ENCODE data around the gene CYP1B1.
"Not testable (repeated sequence)": the region's sequence is repeated elsewhere in the genome, so short reads cannot be mapped to it uniquely, and the experiment has no call there.

The CYP1B1 gene

DNA sequence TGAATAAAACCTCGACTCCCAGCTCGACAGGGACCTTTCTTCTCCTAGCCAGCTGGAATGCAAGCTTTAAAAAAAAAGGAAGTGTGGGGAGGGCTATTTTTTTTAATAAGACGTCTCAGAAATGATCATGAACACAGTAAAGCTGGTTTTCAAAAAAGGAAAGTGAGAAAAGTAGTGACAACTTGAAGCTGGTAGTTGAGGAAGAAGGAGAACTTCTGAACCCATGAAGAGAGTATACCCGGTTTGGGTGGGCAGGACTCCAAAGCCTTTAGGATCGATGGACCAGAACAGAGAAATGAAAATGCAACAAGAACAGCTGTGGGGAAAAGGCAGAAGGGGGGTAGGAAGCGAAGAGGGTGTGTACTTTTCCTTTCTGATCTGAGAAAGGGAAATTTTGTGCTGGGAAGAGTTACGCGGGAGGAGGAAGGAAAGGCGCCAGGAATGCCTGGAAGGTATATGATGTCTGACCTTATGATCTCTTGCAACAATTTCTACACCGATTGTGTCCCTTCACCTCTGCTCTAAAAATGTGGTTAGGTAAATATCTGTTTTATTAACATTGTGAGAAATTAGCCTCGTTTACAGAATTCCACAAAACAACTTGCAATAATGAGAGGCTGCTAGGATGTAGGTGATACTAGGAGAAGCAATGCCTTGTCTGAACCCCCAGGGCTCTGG is 22.6 kb upstream of the CYP1B1 start:
- no peak for DNase-seq (ENCODE audit: low read depth in 2 of 2)

GRCh38 chr2:38097988-38098385 is 22.0 kb upstream of the CYP1B1 start:
- no peak for DNase-seq (ENCODE audit: low read depth in 2 of 2)

DNA sequence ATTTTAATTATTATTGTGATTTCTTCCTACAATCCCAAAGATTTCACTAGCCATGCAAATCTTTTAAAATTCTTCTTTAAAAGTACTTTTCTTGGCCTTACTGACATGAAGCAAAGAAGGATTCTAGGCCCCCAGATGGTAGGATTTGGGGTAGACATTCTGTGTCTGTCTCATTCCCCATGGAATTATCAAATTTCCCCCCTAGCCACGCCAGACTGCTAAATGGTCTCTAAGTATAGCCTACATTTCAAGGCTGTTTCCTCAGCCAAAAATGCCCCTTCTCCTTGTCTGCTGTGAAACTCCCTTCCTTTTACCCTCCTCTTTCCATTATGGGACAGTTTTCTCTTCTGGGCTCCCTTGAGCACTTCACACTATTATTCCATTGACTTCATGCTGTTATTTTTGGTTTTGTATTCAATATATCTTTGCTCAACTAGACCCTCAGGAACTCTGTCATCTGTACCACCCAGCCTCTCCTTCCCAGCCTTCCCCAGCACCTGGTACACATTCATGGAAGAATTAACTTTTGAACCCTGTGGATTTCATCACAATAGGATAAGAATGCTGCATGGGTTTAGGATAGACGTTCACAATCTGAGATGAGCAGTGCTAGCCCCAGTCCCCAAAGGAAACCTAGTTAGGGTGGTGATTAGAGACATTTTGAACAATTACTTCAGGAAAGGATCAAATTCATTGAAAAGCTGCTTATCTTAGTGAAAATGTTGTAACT is 21.5 kb upstream of the CYP1B1 start:
- no peak for DNase-seq (ENCODE audit: low read depth in 2 of 2)

DNA sequence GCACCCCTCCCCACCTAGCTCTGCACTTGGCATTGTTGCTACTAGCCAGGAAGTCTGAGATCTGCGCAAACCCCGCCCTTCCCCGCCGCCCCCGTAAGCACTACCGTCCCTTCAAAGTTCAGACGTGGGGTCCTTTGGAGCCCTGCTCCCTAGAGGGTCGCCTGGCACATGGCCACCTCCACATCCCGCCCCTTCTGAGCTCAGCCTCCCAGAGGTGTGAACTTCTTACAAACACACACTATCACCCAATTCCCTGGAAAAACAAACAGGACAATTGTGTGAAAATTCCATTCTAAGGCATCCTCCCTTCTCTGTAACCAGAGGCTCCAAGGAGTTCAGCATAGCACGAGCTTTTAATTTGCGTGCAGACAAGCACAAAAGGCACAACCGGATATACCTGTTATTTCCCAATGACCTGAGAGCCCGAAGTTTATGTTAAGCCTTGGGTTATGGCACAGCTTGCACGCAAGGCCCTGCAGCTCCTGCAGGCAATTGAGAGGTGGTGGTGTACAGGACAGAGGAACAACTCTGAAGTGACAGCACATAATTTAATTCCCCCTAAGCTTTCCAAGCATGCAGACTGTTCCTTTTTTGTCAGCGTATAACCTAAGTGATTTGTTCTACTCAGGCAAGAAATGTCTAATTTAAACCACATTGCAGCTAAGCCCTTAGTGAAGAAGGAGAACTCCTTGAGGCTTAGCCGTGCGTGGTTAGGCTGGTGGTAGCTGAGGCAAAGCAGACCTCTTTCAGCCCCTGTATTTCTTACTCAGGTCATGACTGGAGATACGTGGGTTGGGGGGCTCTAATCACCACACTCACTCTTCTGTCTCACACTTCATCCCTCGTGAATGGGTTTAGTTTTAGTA is 20.3 kb upstream of the CYP1B1 start:
- no peak for DNase-seq (ENCODE audit: low read depth in 2 of 2)

GRCh38 chr2:38095079-38095995 is 19.4 kb upstream of the CYP1B1 start:
- DNase-seq (ENCODE audit: low read depth in 2 of 2), result no peak

- DNase-seq (ENCODE audit: low read depth in 2 of 2), result no peak
Measured at GRCh38 chr2:38093527-38094165, 17.7 kb upstream of the CYP1B1 start.

DNA sequence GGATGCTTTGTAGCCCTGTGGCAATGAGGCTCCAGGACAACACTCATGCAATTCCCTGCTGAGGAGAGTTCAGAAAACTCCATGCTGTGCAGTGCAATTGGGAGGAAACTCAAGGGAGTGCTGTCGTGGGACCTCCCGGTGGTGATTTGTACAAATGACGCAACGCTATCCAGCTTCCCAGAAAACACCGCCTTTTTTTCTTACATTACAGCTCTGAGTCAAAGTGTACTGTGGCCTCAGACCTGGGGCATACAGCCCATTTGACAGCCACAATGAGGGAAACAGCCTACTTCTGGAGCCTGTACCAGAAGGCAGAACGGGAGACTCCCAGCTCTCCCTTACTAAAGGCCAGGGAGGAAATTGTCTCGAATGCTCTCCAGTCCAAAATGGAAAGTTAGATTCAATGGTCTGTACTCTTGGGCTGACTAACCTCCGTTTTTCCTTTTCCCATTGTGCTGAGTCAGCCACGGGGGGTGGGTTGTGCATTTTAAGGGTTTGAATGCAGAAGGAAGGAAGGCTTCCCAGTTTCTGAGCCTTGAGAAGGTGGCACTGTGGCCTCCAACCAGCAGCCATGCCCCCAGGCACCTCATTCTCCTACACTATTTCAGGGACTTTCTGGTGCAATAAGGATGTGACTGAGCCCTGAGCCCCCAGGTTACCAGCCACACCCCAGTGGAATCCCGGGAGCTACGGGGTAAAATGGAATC is 16.4 kb upstream of the CYP1B1 start:
- no peak for DNase-seq (ENCODE audit: low read depth in 2 of 2)

DNA sequence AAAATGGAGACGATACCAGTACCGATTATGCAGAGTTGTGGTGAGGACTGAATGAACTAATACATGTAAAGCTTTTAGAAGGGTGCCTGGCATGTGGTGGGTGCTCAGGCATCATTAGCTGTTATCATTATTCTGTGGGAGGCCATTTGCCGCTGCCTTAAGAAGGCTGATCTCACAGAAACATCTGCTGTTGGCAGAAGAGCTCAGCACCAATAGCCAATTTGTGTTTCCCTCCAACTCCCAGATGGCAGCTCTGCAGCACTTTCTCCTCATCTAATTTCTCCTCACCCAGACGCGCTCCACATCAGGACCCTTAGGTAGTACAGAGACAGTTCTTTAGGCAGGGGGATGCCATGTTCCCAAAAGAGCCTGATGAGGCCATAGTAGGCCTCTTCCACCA is 15.8 kb upstream of the CYP1B1 start:
- DNase-seq (ENCODE audit: low read depth in 2 of 2), result no peak

DNA sequence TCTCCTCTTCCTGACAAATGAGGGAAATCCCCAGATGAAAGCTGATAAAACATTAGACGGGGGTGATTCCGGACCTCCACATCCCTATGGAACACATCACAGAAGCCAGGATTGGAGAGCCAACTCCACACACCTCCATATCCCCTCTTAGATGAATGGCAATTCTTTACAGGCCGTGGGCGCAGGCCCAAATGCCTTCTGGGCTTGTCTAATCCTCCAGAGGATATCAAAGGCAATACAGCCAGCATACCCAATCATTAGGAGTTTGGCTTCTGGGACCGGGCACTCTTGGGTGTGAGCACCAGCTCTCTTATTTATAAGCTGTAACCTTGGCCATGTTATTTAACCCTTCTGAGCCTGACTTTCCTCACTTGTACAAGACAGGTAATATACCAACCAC is 15.0 kb upstream of the CYP1B1 start:
- no peak for DNase-seq (ENCODE audit: low read depth in 2 of 2)

- DNase-seq (ENCODE audit: low read depth in 2 of 2), result not testable (repeated sequence)
Measured at GRCh38 chr2:38090212-38090611, 14.3 kb upstream of the CYP1B1 start.

GRCh38 chr2:38085998-38086698 is 10.2 kb upstream of the CYP1B1 start:
- DNase-seq (ENCODE audit: low read depth in 2 of 2), result not testable (repeated sequence)

DNA sequence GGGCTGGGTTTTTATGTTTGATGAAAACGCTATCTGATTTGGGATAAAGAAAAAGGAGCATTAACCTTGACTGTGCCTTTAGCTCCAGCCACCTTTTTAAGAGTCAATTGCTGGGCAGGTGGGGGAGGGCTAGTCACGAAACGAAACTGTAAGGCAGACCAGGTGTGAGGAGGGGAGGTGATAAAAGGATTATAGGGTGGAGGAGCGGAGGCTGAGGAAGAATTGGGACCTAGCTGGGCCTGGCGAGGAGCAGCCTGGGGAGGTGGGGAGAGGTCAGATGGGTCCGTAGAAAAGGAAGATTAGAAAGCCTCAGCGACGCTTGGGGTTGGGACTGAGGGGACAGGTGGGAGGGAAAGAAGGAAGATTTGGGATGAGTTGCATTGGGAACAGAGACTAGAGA is 8.6 kb upstream of the CYP1B1 start:
- DNase-seq (ENCODE audit: low read depth in 2 of 2), result not testable (repeated sequence)

GRCh38 chr2:38082727-38083126 is 6.8 kb upstream of the CYP1B1 start:
- not testable (repeated sequence) for DNase-seq (ENCODE audit: low read depth in 2 of 2)

DNA sequence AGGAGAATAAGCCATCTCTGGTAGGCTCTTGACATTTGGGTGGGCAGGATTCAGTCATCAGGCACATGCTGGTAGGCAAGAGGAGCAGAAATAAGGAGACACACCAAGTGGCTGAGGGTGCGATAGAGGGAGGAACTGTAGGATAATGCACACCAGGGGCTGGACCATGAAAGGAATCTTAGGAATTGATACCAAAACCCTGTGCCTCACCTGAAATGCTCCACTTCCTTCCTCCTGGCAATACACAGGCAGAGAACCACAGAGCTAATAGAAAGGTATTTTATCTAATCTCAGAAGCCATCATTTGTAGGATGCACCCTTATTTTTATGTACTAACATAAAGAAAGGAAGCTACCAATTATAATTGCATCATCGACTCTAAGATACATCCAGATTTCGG is 4.4 kb upstream of the CYP1B1 start:
- no peak for DNase-seq (ENCODE audit: low read depth in 2 of 2)

GRCh38 chr2:38079116-38080052 is 3.4 kb upstream of the CYP1B1 start:
- DNase-seq (ENCODE audit: low read depth in 2 of 2), result no peak

DNA sequence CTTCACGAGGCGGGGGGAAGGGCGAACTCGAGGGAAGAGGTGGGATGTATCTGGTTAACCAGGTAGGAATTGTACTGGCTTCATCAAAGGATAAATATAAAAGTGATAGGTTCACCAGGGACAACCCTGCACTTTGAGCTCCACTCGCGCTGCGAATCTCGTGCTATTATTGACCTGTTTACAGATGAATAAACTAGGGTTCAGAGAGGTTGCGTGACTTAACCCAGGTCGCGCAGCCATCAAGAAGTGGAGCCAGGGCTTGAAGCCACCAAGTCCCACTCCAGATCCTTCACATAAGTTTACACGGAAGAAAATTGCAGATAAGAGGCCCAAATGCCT is 1.4 kb upstream of the CYP1B1 start:
- DNase-seq (ENCODE audit: low read depth in 2 of 2), result no peak

GRCh38 chr2:38076710-38077430 is 919 bp upstream of the CYP1B1 start:
- peak; percentile 7 to 64 for DNase-seq (ENCODE audit: low read depth in 2 of 2)

GRCh38 chr2:38076152-38076709 is 280 bp upstream of the CYP1B1 start:
- peak in 1 of 2 donors; percentile 28 for DNase-seq (ENCODE audit: low read depth in 2 of 2)
